Ishikawa (cell line): ENCODE data around the gene FBP1.

ENCODE experiments used
- CEBPB ChIP-seq: IDR thresholded peaks from 2 replicates; pipeline ENCODE4 v1.6.1; 2012
- CREB1 ChIP-seq: IDR thresholded peaks from 2 replicates; pipeline ENCODE4 v1.6.1; 2012; ENCODE audit warnings: low read depth
- EGR1 ChIP-seq: IDR thresholded peaks from 2 replicates; pipeline ENCODE4 v1.6.1; 2012
- EP300 ChIP-seq: IDR thresholded peaks from 2 replicates; pipeline ENCODE4 v1.6.1; 2012; ENCODE audit warnings: borderline replicate concordance
- FOXM1 ChIP-seq: IDR thresholded peaks from 2 replicates; pipeline ENCODE4 v1.6.1; 2012; ENCODE audit warnings: low read depth, borderline replicate concordance
- MAX ChIP-seq: IDR thresholded peaks from 2 replicates; pipeline ENCODE4 v1.6.1; 2012
- NFIC ChIP-seq: IDR thresholded peaks from 2 replicates; pipeline ENCODE4 v1.6.1; 2012
- RAD21 ChIP-seq: IDR thresholded peaks from 2 replicates; pipeline ENCODE4 v1.6.1; 2012; ENCODE audit warnings: low read depth
- REST ChIP-seq: IDR thresholded peaks from 2 replicates; pipeline ENCODE4 v1.6.1; 2012; ENCODE audit warnings: low read depth, mild to moderate bottlenecking
- TAF1 ChIP-seq: IDR thresholded peaks from 2 replicates; pipeline ENCODE4 v1.6.1; 2012; ENCODE audit warnings: low read depth, mild to moderate bottlenecking
- TCF12 ChIP-seq: IDR thresholded peaks from 2 replicates; pipeline ENCODE4 v1.6.1; 2012; ENCODE audit warnings: low read depth
- TEAD4 ChIP-seq: IDR thresholded peaks from 2 replicates; pipeline ENCODE4 v1.6.1; 2012
- YY1 ChIP-seq: IDR thresholded peaks from 2 replicates; pipeline ENCODE4 v1.6.1; 2012; ENCODE audit warnings: low read depth
- ZBTB7A ChIP-seq: IDR thresholded peaks from 2 replicates; pipeline ENCODE4 v1.6.1; 2012; ENCODE audit warnings: low read depth
- TF ChIP-seq, protein P1 (sequence below): IDR thresholded peaks from 2 replicates; pipeline ENCODE4 v1.6.1; 2012

Gene FBP1

GRCh38 chr9:94593459-94594345, 45.6 kb downstream of the FBP1 start, which contains the start of gene FBP2:
TSS of gene FBP2 (minus strand) at chr9:94593824. CDS start at chr9:94593726, 98 bp downstream.
- TF ChIP-seq ZBTB7A, result no peak
- TF ChIP-seq EGR1, result no peak
- no peak for TF ChIP-seq REST
- TF ChIP-seq TEAD4, result no peak
- TF ChIP-seq TAF1, result no peak
- no peak for TF ChIP-seq EP300
- TF ChIP-seq YY1, result no peak
- TF ChIP-seq FOXM1, result no peak
- no peak for TF ChIP-seq CREB1
- no peak for TF ChIP-seq NFIC
- TF ChIP-seq TCF12, result no peak
- TF ChIP-seq RAD21, result no peak
- TF ChIP-seq CEBPB, result no peak

- TF ChIP-seq CREB1 (no peak), REST (no peak), TCF12 (no peak), FOXM1 (no peak), MAX (no peak), ZBTB7A (no peak), TEAD4 (no peak), EGR1 (no peak), RAD21 (no peak), YY1 (no peak), CEBPB (no peak), NFIC (no peak), TAF1 (no peak), EP300 (no peak)
- TF ChIP-seq, protein P1, sequence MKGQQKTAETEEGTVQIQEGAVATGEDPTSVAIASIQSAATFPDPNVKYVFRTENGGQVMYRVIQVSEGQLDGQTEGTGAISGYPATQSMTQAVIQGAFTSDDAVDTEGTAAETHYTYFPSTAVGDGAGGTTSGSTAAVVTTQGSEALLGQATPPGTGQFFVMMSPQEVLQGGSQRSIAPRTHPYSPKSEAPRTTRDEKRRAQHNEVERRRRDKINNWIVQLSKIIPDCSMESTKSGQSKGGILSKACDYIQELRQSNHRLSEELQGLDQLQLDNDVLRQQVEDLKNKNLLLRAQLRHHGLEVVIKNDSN, result no peak
Measured at GRCh38 chr9:94591876-94592275, 47.4 kb downstream of the FBP1 start.

- no peak for TF ChIP-seq RAD21
- TF ChIP-seq MAX, result no peak
- TF ChIP-seq NFIC, result no peak
- no peak for TF ChIP-seq TEAD4
- no peak for TF ChIP-seq CREB1
Measured at GRCh38 chr9:94588681-94589080, 50.6 kb downstream of the FBP1 start.

DNA sequence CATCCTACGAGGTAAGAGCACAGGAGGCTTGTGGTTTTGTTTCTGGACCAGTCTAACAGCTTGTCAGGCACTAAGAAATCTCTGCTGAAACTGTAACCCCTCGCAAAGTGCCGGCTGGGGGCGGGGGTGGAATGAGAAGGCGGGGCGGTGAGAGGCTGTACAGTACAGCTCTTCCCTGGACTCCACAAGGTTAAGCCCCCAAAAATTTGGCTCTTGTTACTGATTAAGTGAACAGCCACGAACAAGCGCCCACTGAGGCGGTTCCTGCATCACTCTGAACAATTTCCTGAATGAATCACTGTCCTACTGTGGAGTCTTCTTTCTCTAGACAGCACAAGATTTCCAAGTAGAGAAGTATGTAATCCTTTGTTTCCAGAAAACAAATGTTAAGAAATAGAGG, 52.5 kb downstream of the FBP1 start:
- TF ChIP-seq, protein P1, result no peak
- TF ChIP-seq CREB1 (no peak), NFIC (no peak), TCF12 (no peak), REST (no peak), TEAD4 (no peak), YY1 (no peak), CEBPB (no peak), MAX (no peak), RAD21 (no peak)
